GM10266 (cell line): ENCODE results near the gene ATP11A.
"Not testable (repeated sequence)": the region's sequence is repeated elsewhere in the genome, so short reads cannot be mapped to it uniquely, and the experiment has no call there.

Experiments
- DNase-seq: peaks from one replicate; pipeline ENCODE4 v3.0.0; 2012; ENCODE audit errors: extremely low spot score
- CTCF ChIP-seq: IDR thresholded peaks from 2 replicates; pipeline ENCODE4 v1.5.1; 2012; ENCODE audit warnings: mild to moderate bottlenecking, low read depth; ENCODE audit not compliant: control insufficient read depth, insufficient read depth; ENCODE audit errors: missing control alignments

The ATP11A gene

GRCh38 chr13:112880976-112881540 is 191.2 kb downstream of the ATP11A start:
- no peak for TF ChIP-seq CTCF
- DNase-seq, result no peak

GRCh38 chr13:112881656-112882554 is 192.1 kb downstream of the ATP11A start:
- DNase-seq, result no peak
- no peak for TF ChIP-seq CTCF

- TF ChIP-seq CTCF, result no peak
- DNase-seq, result no peak
Measured at GRCh38 chr13:112882555-112883024, 192.8 kb downstream of the ATP11A start.

GRCh38 chr13:112883241-112883945 is 193.6 kb downstream of the ATP11A start:
- no peak for DNase-seq
- no peak for TF ChIP-seq CTCF

- DNase-seq, result not testable (repeated sequence)
Measured at GRCh38 chr13:112884700-112885099, 194.9 kb downstream of the ATP11A start.

GRCh38 chr13:112885242-112885781 is 195.5 kb downstream of the ATP11A start:
- DNase-seq, result no peak
- no peak for TF ChIP-seq CTCF

- no peak for DNase-seq
- TF ChIP-seq CTCF, result no peak
Measured at GRCh38 chr13:112885782-112886268, 196.0 kb downstream of the ATP11A start.
